ENCODE results near the gene MS4A12.
"Not testable (repeated sequence)": the region's sequence is repeated elsewhere in the genome, so short reads cannot be mapped to it uniquely, and the experiment has no call there.

Gene MS4A12

DNA sequence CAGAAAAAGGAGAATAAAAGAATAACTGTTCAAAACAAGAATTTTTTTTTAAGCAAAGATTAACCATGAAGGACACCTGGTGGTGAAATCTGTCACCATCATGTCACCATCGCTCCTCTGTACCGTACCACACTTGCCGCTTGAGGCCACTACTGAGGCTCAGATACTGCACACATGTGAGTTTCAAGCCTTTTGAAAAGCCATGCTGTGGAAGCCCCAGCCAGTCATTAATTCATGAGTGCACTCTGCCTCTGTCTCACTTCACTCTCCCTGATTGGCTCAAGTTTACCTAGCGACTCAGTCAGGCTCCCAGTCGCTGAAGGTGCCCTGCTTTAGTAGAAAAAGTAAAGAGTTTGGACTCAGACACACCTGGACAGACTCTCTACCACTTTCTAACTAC is 6.6 kb upstream of the MS4A12 start:
- H3K9ac ChIP-seq (ENCODE audit: low read depth, low read length) = no peak overlapping the region
- peaks cover 5% of the 10 kb centered on the region for H3K9me3 ChIP-seq (replicated peaks; ENCODE audit: low read length)
- no peak overlapping the region for H3K4me3 ChIP-seq (ENCODE audit: low read length)
- no peaks in the 10 kb centered on the region for H3K27me3 ChIP-seq (ENCODE audit: control insufficient read depth, insufficient read depth, low read length)
- no peaks in the 10 kb centered on the region for H3K4me1 ChIP-seq (ENCODE audit: control insufficient read depth, insufficient read depth, low read length)
- no peak overlapping the region for H3K4me2 ChIP-seq (ENCODE audit: low read length)
- no peaks in the 10 kb centered on the region for H3K36me3 ChIP-seq (ENCODE audit: insufficient read depth, low read length)

- H3K27me3 ChIP-seq (ENCODE audit: control insufficient read depth, insufficient read depth, low read length) = no peaks in the 10 kb centered on the region
- H3K9ac ChIP-seq (ENCODE audit: low read depth, low read length) = no peak overlapping the region
- no peaks in the 10 kb centered on the region for H3K9me3 ChIP-seq (replicated peaks; ENCODE audit: low read length)
- H3K4me1 ChIP-seq (ENCODE audit: control insufficient read depth, insufficient read depth, low read length) = no peaks in the 10 kb centered on the region
- H3K36me3 ChIP-seq (ENCODE audit: insufficient read depth, low read length) = no peaks in the 10 kb centered on the region
- no peak overlapping the region for H3K4me2 ChIP-seq (ENCODE audit: low read length)
- H3K4me3 ChIP-seq (ENCODE audit: low read length) = no peak overlapping the region
Observed at GRCh38 chr11:60493454-60493853, 876 bp downstream of the MS4A12 start.

DNA sequence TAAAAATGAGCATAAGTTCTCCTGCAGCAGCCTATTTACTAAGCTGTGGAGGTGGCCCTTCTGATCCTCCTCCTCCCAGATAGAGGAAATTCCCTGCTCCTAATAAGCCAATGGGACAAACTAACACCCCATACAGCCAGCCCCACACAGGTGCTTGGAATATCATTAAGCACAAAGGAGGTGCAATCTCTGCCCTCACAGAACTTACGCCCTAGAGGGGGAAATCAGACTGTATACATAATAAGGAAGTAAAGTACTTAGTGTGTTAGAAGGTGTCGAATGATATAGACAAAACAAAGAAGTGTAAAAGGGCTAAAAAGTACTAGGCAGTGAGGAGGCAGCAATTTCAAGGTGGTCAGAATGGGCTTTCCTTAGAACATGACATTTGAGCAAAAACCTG is 5.8 kb downstream of the MS4A12 start:
- Histone ChIP-seq H3K36me3 (ENCODE audit: insufficient read depth, low read length) (no peaks in the 10 kb centered on the region), H3K9me3 (replicated peaks; ENCODE audit: low read length) (no peaks in the 10 kb centered on the region), H3K27me3 (ENCODE audit: control insufficient read depth, insufficient read depth, low read length) (no peaks in the 10 kb centered on the region), H3K4me3 (ENCODE audit: low read length) (no peak overlapping the region), H3K4me2 (ENCODE audit: low read length) (no peak overlapping the region), H3K9ac (ENCODE audit: low read depth, low read length) (no peak overlapping the region), H3K4me1 (ENCODE audit: control insufficient read depth, insufficient read depth, low read length) (no peaks in the 10 kb centered on the region)

DNA sequence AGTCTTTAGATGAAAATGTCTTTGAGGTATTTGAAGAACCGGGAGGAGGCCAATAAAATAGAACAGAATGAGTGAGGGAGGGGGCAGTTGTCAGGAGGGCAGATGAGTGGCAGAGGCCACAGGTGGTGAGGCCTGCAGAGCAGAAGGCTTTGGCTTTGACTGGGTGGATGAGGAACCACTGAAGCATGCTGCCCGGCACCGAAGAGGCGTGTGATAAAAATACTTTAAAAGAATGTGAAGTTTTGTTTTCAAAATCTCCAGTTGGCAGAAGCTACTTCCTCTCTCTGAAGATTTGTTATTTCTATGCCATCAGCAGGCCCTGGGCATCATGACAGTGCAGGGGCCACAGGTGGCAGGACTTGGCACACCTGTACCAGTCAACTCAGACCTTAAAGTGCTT is 6.3 kb downstream of the MS4A12 start:
- no peak overlapping the region for H3K4me3 ChIP-seq (ENCODE audit: low read length)
- H3K9me3 ChIP-seq (replicated peaks; ENCODE audit: low read length) = no peaks in the 10 kb centered on the region
- H3K27me3 ChIP-seq (ENCODE audit: control insufficient read depth, insufficient read depth, low read length) = no peaks in the 10 kb centered on the region
- H3K36me3 ChIP-seq (ENCODE audit: insufficient read depth, low read length) = no peaks in the 10 kb centered on the region
- no peaks in the 10 kb centered on the region for H3K4me1 ChIP-seq (ENCODE audit: control insufficient read depth, insufficient read depth, low read length)
- no peak overlapping the region for H3K4me2 ChIP-seq (ENCODE audit: low read length)
- H3K9ac ChIP-seq (ENCODE audit: low read depth, low read length) = no peak overlapping the region

DNA sequence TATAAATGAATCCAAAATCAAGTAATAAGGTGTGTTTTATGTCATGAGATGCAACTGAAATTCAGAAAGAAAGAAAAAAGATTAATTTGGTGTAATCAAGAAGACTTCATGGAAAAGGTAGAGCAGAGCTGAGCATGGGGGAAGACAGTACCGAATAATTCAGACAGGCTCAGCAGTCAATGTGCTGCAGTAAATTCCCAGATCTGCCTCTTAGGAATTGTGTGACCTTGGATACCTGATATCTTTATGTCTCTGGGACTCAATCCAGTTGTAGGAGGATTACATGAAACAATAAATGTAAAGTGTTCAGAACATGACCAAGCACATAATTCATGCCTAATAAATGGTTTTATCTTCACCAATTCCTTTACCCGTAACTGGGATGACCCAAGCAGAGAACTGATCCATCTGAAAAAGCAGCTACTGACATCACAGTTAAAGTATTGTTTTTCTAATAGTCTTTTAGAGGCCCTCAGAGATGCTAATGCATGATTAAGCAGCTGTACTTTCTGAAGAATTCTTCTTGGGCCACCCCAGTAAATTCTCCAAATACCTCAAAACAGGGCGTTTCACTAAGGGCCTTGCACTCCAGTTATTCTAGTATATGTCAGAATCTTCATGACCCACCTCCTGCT is 7.8 kb downstream of the MS4A12 start:
- Histone ChIP-seq H3K9ac (ENCODE audit: low read depth, low read length) (no peak overlapping the region), H3K9me3 (replicated peaks; ENCODE audit: low read length) (no peaks in the 10 kb centered on the region), H3K4me1 (ENCODE audit: control insufficient read depth, insufficient read depth, low read length) (no peaks in the 10 kb centered on the region), H3K36me3 (ENCODE audit: insufficient read depth, low read length) (no peaks in the 10 kb centered on the region), H3K27me3 (ENCODE audit: control insufficient read depth, insufficient read depth, low read length) (no peaks in the 10 kb centered on the region), H3K4me3 (ENCODE audit: low read length) (no peak overlapping the region), H3K4me2 (ENCODE audit: low read length) (no peak overlapping the region)

DNA sequence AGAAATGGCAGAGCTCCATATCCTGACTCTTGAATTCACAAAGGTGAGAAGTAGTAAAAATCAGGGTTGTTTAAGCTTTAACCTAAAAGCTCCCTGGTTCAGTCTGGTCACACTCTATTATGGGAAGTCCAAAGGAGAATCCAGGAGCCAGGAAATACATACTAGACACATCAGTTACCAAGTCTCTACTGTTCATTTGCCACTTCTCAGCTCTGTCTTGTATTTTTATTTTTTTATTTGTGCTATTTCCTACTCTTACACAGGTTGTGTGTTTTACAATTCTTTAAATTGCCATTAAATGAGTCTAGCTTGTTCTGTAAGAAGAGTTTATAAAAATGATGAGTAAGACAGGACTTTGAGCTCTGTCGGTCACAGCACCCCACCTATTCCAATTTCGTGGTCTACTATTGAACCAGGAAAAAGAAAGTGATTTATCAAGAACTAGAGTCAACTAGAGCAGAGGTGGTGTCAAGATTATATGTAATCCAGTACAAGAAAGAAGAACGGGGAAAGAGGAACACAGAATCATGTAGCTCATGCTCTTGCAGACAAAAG is 9.7 kb downstream of the MS4A12 start:
- Histone ChIP-seq H3K36me3 (ENCODE audit: insufficient read depth, low read length) (no peaks in the 10 kb centered on the region), H3K27me3 (ENCODE audit: control insufficient read depth, insufficient read depth, low read length) (no peaks in the 10 kb centered on the region)

DNA sequence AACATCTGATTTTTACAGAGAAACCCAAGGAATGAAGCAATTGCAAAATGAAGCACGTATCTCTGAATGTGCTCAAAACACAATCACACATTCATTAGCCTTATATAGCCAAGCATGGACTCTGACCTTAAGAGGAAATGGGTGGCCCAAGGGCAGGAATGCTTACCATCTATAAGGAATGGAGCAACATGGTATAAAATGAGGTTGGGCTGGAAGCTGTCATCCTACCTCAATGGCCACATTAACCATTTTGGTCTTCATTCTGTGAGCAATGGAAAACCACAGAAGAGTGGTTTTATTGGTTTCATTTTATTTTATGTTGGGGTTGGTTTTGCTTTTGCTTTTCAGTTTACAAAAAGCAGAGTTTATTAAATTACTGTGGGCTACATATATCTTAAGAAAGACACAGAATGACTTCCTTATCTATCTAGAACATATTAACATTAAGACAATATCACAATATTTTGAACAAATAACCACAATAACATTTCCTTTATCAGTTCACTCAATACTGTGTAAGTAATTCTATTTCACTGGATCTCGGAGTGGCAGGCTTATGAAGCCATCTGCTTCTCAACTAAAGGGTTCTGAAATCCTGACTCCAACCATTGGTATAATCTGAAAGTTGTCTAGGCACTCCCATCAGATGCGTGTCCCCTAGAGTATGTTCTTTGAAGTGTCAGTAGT is 11.8 kb downstream of the MS4A12 start:
- Histone ChIP-seq H3K27me3 (ENCODE audit: control insufficient read depth, insufficient read depth, low read length) (no peaks in the 10 kb centered on the region), H3K4me3 (ENCODE audit: low read length) (no peak overlapping the region), H3K4me2 (ENCODE audit: low read length) (no peak overlapping the region), H3K9ac (ENCODE audit: low read depth, low read length) (no peak overlapping the region), H3K4me1 (ENCODE audit: control insufficient read depth, insufficient read depth, low read length) (no peaks in the 10 kb centered on the region), H3K36me3 (ENCODE audit: insufficient read depth, low read length) (no peaks in the 10 kb centered on the region), H3K9me3 (replicated peaks; ENCODE audit: low read length) (peaks cover 8% of the 10 kb centered on the region)

More for the DNA sequence above, 9.7 kb downstream of the MS4A12 start:
- Histone ChIP-seq H3K9ac (ENCODE audit: low read depth, low read length) (no peak overlapping the region), H3K4me1 (ENCODE audit: control insufficient read depth, insufficient read depth, low read length) (no peaks in the 10 kb centered on the region), H3K4me3 (ENCODE audit: low read length) (no peak overlapping the region), H3K9me3 (replicated peaks; ENCODE audit: low read length) (peaks cover 3% of the 10 kb centered on the region), H3K4me2 (ENCODE audit: low read length) (no peak overlapping the region)

DNA sequence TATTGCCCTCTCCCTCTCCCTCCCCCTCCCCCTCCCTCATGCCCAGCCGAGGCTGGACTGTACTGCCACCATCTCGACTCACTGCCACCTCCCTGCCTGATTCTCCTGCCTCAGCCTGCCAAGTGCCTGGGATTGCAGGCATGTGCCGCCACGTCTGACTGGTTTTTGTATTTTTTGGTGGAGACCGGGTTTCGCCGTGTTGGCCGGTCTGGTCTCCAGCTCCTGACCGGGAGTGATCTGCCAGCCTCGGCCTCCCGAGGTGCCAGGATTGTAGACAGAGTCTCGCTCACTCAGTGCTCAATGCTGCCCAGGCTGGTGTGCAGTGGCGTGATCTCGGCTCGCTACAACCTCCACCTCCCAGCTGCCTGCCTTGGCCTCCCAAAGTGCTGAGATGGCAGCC is 17.0 kb downstream of the MS4A12 start:
- not testable (repeated sequence) for H3K9ac ChIP-seq (ENCODE audit: low read depth, low read length); H3K9me3 ChIP-seq (replicated peaks; ENCODE audit: low read length); H3K36me3 ChIP-seq (ENCODE audit: insufficient read depth, low read length); H3K4me1 ChIP-seq (ENCODE audit: control insufficient read depth, insufficient read depth, low read length); H3K4me3 ChIP-seq (ENCODE audit: low read length); H3K4me2 ChIP-seq (ENCODE audit: low read length); H3K27me3 ChIP-seq (ENCODE audit: control insufficient read depth, insufficient read depth, low read length)

- H3K9ac ChIP-seq (ENCODE audit: low read depth, low read length); H3K4me3 ChIP-seq (ENCODE audit: low read length); H3K27me3 ChIP-seq (ENCODE audit: control insufficient read depth, insufficient read depth, low read length); H3K36me3 ChIP-seq (ENCODE audit: insufficient read depth, low read length); H3K9me3 ChIP-seq (replicated peaks; ENCODE audit: low read length); H3K4me2 ChIP-seq (ENCODE audit: low read length); H3K4me1 ChIP-seq (ENCODE audit: control insufficient read depth, insufficient read depth, low read length): not testable (repeated sequence)
Observed at GRCh38 chr11:60510209-60510608, 17.6 kb downstream of the MS4A12 start.

DNA sequence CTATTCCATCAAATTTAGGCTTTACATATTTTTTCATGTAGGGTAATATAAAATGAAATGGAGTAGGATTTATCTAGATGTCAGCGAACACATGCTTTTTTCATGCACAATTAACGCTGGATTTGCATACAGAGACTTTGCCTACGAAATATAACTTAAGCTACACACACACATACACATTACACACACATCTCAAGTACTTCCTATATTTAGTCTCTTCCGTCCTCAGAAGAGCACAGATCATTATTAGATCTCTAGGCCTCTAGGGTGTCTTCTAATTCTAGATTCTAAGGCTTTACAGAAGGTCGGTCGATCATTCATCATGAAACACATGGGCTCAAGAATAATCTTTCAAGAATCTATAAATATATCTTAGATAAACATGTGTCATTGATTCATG is 18.8 kb downstream of the MS4A12 start:
- H3K9me3 ChIP-seq (replicated peaks; ENCODE audit: low read length) = peaks cover 4% of the 10 kb centered on the region
- no peaks in the 10 kb centered on the region for H3K4me1 ChIP-seq (ENCODE audit: control insufficient read depth, insufficient read depth, low read length)
- H3K27me3 ChIP-seq (ENCODE audit: control insufficient read depth, insufficient read depth, low read length) = no peaks in the 10 kb centered on the region
- no peaks in the 10 kb centered on the region for H3K36me3 ChIP-seq (ENCODE audit: insufficient read depth, low read length)
- H3K4me2 ChIP-seq (ENCODE audit: low read length) = no peak overlapping the region
- no peak overlapping the region for H3K4me3 ChIP-seq (ENCODE audit: low read length)
- no peak overlapping the region for H3K9ac ChIP-seq (ENCODE audit: low read depth, low read length)

- peaks cover 2% of the 10 kb centered on the region for H3K9me3 ChIP-seq (replicated peaks; ENCODE audit: low read length)
- no peaks in the 10 kb centered on the region for H3K36me3 ChIP-seq (ENCODE audit: insufficient read depth, low read length)
- no peak overlapping the region for H3K9ac ChIP-seq (ENCODE audit: low read depth, low read length)
- H3K4me2 ChIP-seq (ENCODE audit: low read length) = no peak overlapping the region
- H3K27me3 ChIP-seq (ENCODE audit: control insufficient read depth, insufficient read depth, low read length) = no peaks in the 10 kb centered on the region
- no peaks in the 10 kb centered on the region for H3K4me1 ChIP-seq (ENCODE audit: control insufficient read depth, insufficient read depth, low read length)
- no peak overlapping the region for H3K4me3 ChIP-seq (ENCODE audit: low read length)
Observed at GRCh38 chr11:60512651-60513225, 20.2 kb downstream of the MS4A12 start.

All from skeletal muscle satellite cell (primary cell).